ENCODE measurements around the gene KRTAP2-2. TPM values are rescaled to one million over a fixed set of nuclear protein-coding genes. Genes with fewer than 3 reads are reported as not detected.

KRTAP2-2 gene
- total RNA-seq, 1 donor from 2014 or later: not detected

- H3K27ac Mint-ChIP-seq: no peak overlapping the region
- no peaks in the 10 kb centered on the region for H3K4me1 Mint-ChIP-seq (ENCODE audit: low read depth)
- H3K36me3 Mint-ChIP-seq (ENCODE audit: insufficient read depth): no peaks in the 10 kb centered on the region
- TF ChIP-seq CTCF (IDR thresholded peaks at IDR 0.05; ENCODE audit: unreplicated experiment): no peak
- DNase-seq (ENCODE audit: low spot score, unreplicated experiment): no peak
- H3K4me3 Mint-ChIP-seq (ENCODE audit: low read depth): no peak overlapping the region
- H3K27me3 Mint-ChIP-seq: peaks cover 9% of the 10 kb centered on the region
- H3K9me3 Mint-ChIP-seq (ENCODE audit: low read depth): no peaks in the 10 kb centered on the region
Measured at GRCh38 chr17:41076788-41077187, 21.8 kb upstream of the KRTAP2-2 start.

- DNase-seq (ENCODE audit: low spot score, unreplicated experiment): no peak
- Mint-ChIP-seq H3K4me3 (ENCODE audit: low read depth) (no peak overlapping the region), H3K27me3 (peaks cover 9% of the 10 kb centered on the region), H3K9me3 (ENCODE audit: low read depth) (no peaks in the 10 kb centered on the region), H3K36me3 (ENCODE audit: insufficient read depth) (no peaks in the 10 kb centered on the region), H3K27ac (no peak overlapping the region), H3K4me1 (ENCODE audit: low read depth) (no peaks in the 10 kb centered on the region)
- no peak for TF ChIP-seq CTCF (IDR thresholded peaks at IDR 0.05; ENCODE audit: unreplicated experiment)
Measured at GRCh38 chr17:41073676-41074075, 18.6 kb upstream of the KRTAP2-2 start.

- H3K4me1 Mint-ChIP-seq (ENCODE audit: low read depth): no peaks in the 10 kb centered on the region
- H3K27me3 Mint-ChIP-seq: peaks cover 9% of the 10 kb centered on the region
- no peak for TF ChIP-seq CTCF (IDR thresholded peaks at IDR 0.05; ENCODE audit: unreplicated experiment)
- H3K36me3 Mint-ChIP-seq (ENCODE audit: insufficient read depth): no peaks in the 10 kb centered on the region
- peak overlapping the region; percentile 7 for H3K27ac Mint-ChIP-seq
- H3K4me3 Mint-ChIP-seq (ENCODE audit: low read depth): no peak overlapping the region
- H3K9me3 Mint-ChIP-seq (ENCODE audit: low read depth): no peaks in the 10 kb centered on the region
- DNase-seq (ENCODE audit: low spot score, unreplicated experiment): no peak
Measured at GRCh38 chr17:41071606-41072360, 16.8 kb upstream of the KRTAP2-2 start.

- no peak for TF ChIP-seq CTCF (IDR thresholded peaks at IDR 0.05; ENCODE audit: unreplicated experiment)
- no peak for DNase-seq (ENCODE audit: low spot score, unreplicated experiment)
- H3K27ac Mint-ChIP-seq: no peak overlapping the region
- H3K9me3 Mint-ChIP-seq (ENCODE audit: low read depth): no peaks in the 10 kb centered on the region
- H3K36me3 Mint-ChIP-seq (ENCODE audit: insufficient read depth): no peaks in the 10 kb centered on the region
- peaks cover 2% of the 10 kb centered on the region for H3K4me1 Mint-ChIP-seq (ENCODE audit: low read depth)
- no peak overlapping the region for H3K4me3 Mint-ChIP-seq (ENCODE audit: low read depth)
- H3K27me3 Mint-ChIP-seq: no peaks in the 10 kb centered on the region
Measured at GRCh38 chr17:41069031-41069430, 14.0 kb upstream of the KRTAP2-2 start.

GRCh38 chr17:41067281-41067680, 12.3 kb upstream of the KRTAP2-2 start:
- no peak for TF ChIP-seq CTCF (IDR thresholded peaks at IDR 0.05; ENCODE audit: unreplicated experiment)
- no peaks in the 10 kb centered on the region for H3K36me3 Mint-ChIP-seq (ENCODE audit: insufficient read depth)
- no peaks in the 10 kb centered on the region for H3K27me3 Mint-ChIP-seq
- H3K4me3 Mint-ChIP-seq (ENCODE audit: low read depth): no peak overlapping the region
- no peaks in the 10 kb centered on the region for H3K9me3 Mint-ChIP-seq (ENCODE audit: low read depth)
- no peak for DNase-seq (ENCODE audit: low spot score, unreplicated experiment)
- peaks cover 2% of the 10 kb centered on the region for H3K4me1 Mint-ChIP-seq (ENCODE audit: low read depth)
- H3K27ac Mint-ChIP-seq: no peak overlapping the region
